ENCODE data around the gene PHPT1.

- TF ChIP-seq EZH2 (IDR thresholded peaks at IDR 0.05; ENCODE audit: insufficient read depth, low read length) = no peak
- no peak for TF ChIP-seq CTCF (IDR thresholded peaks at IDR 0.05; ENCODE audit: insufficient read depth, low read depth, low read length)
These were observed 24.5 kb upstream of the PHPT1 start for GRCh38 chr9:136824496-136825225.

Measured in astrocyte (in vitro differentiated cells and primary cell).